GM18526 (cell line): ENCODE measurements around the gene VAMP5.
A peak's percentile ranks its signal among the peaks of the same experiment; 100 is the strongest.

ENCODE experiments used
- POLR2A ChIP-seq: IDR thresholded peaks from 3 replicates; pipeline ENCODE4 v1.6.1; 2011; ENCODE audit not compliant: insufficient read length; ENCODE audit errors: extremely low read depth

The VAMP5 gene

GRCh38 chr2:85547859-85548607 is 36.2 kb upstream of the VAMP5 start:
- no peak for TF ChIP-seq POLR2A

GRCh38 chr2:85548608-85548900 is 35.7 kb upstream of the VAMP5 start:
- no peak for TF ChIP-seq POLR2A

GRCh38 chr2:85549095-85549494 is 35.1 kb upstream of the VAMP5 start:
- TF ChIP-seq POLR2A: no peak

- TF ChIP-seq POLR2A: no peak
Observed at GRCh38 chr2:85549826-85550225, 34.4 kb upstream of the VAMP5 start.

- TF ChIP-seq POLR2A: no peak
Observed at GRCh38 chr2:85550486-85550885, 33.7 kb upstream of the VAMP5 start.

- TF ChIP-seq POLR2A: no peak
Observed at GRCh38 chr2:85551698-85552678, 32.2 kb upstream of the VAMP5 start.

- TF ChIP-seq POLR2A: no peak
Observed at GRCh38 chr2:85553184-85553583, 31.0 kb upstream of the VAMP5 start.

- no peak for TF ChIP-seq POLR2A
Observed at GRCh38 chr2:85554980-85555612, 29.1 kb upstream of the VAMP5 start.

GRCh38 chr2:85557130-85557529 is 27.1 kb upstream of the VAMP5 start:
- no peak for TF ChIP-seq POLR2A

- no peak for TF ChIP-seq POLR2A
Observed at GRCh38 chr2:85558160-85558559, 26.1 kb upstream of the VAMP5 start.

GRCh38 chr2:85560812-85561279 is 23.4 kb upstream of the VAMP5 start:
- no peak for TF ChIP-seq POLR2A

- peak; percentile 96 for TF ChIP-seq POLR2A
Observed at GRCh38 chr2:85561280-85562212, 22.7 kb upstream of the VAMP5 start, which contains the start of gene GGCX. GGCX (minus strand) TSS chr2:85561493; CDS start chr2:85561428, 65 bp downstream.

GRCh38 chr2:85564144-85564563 is 20.1 kb upstream of the VAMP5 start:
- no peak for TF ChIP-seq POLR2A

GRCh38 chr2:85566265-85566664 is 18.0 kb upstream of the VAMP5 start:
- TF ChIP-seq POLR2A: no peak
